ENCODE data around the gene UBN1.

DNA sequence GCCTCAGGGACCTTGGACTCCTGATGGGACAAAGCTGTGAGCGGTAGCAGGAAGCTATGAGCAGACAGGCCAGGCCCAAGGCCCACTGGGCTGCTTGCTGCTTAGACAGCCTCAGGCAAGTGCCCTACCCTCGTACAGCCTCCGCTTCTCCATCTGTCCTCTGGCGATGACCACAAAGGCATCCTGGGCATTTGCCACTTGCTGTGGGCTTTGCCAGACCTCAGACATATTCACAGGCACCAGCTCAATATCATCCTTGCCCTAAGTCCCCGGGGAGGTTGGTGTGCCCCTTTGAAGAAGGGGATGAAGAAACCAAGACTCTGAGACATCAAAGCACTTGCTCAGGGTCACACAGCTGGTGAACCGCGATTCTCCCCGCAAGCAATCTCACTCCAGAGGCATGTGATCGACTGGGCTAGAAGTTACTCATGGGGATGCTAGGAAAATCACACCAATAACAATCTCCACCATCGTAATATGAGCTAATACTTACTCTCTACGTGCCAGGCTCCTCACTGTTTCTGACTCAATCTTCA, 68.0 kb downstream of the UBN1 start:
- TF ChIP-seq, protein P1, sequence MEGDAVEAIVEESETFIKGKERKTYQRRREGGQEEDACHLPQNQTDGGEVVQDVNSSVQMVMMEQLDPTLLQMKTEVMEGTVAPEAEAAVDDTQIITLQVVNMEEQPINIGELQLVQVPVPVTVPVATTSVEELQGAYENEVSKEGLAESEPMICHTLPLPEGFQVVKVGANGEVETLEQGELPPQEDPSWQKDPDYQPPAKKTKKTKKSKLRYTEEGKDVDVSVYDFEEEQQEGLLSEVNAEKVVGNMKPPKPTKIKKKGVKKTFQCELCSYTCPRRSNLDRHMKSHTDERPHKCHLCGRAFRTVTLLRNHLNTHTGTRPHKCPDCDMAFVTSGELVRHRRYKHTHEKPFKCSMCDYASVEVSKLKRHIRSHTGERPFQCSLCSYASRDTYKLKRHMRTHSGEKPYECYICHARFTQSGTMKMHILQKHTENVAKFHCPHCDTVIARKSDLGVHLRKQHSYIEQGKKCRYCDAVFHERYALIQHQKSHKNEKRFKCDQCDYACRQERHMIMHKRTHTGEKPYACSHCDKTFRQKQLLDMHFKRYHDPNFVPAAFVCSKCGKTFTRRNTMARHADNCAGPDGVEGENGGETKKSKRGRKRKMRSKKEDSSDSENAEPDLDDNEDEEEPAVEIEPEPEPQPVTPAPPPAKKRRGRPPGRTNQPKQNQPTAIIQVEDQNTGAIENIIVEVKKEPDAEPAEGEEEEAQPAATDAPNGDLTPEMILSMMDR (IDR thresholded peaks at IDR 0.05; ENCODE audit: insufficient read depth, low read length, poor library complexity, severe bottlenecking) = no peak
- no peak for TF ChIP-seq EZH2phosphoT487 (conservative IDR thresholded peaks at IDR 0.05; ENCODE audit: low read length)

All from SU-DHL-6 (cell line).